A673 (cell line): ENCODE results near the gene INTS12. TPM values are rescaled to one million over a fixed set of nuclear protein-coding genes. Genes with fewer than 3 reads are reported as not detected.

ENCODE experiments used
- BruUV-seq: library from RNA; stranded (reverse); fragments of 400-500 nt; replicated peaks from 2 replicates; lab custom pipeline; 2021; lab: Mats Ljungman, UMichigan
- CTCF ChIA-PET: fragments of 300-600 bp; sonication (Branson Sonifier 250); formaldehyde crosslinking; loops from one replicate; lab custom pipeline; 2022; ENCODE audit warnings: antibody characterized with exemption; lab: Charles Lee
- POLR2A ChIA-PET: fragments of 300-600 bp; sonication (Branson Sonifier 250); formaldehyde crosslinking; loops from one replicate; lab custom pipeline; 2022; ENCODE audit warnings: antibody characterized with exemption; ENCODE audit not compliant: low non-redundant PET; lab: Charles Lee
- DNase-seq: peaks from one replicate; pipeline ENCODE4 v3.0.0-alpha.2; 2015; ENCODE audit warnings: low spot score
- H3K27ac ChIP-seq: fragments of 200-600 bp; sonication (generic); 2 replicates; pipeline ENCODE4 v1.5.1; 2016; ENCODE audit warnings: mixed run types, low read depth, mild to moderate bottlenecking, mixed read lengths, antibody characterized with exemption, low read length; ENCODE audit not compliant: poor library complexity, severe bottlenecking
- H3K27me3 ChIP-seq: fragments of 200-600 bp; sonication (generic); replicated peaks from 2 replicates; pipeline ENCODE4 v1.6.1; 2017; ENCODE audit warnings: mixed run types, low read depth, mild to moderate bottlenecking, mixed read lengths, antibody characterized with exemption, low read length; ENCODE audit not compliant: insufficient read depth, poor library complexity
- H3K36me3 ChIP-seq: fragments of 200-600 bp; sonication (generic); 2 replicates; pipeline ENCODE4 v1.6.1; 2016; ENCODE audit warnings: mixed run types, mild to moderate bottlenecking, mixed read lengths, antibody characterized with exemption, low read length; ENCODE audit not compliant: insufficient read depth, poor library complexity, severe bottlenecking
- H3K4me1 ChIP-seq: fragments of 200-600 bp; sonication (generic); 2 replicates; pipeline ENCODE4 v1.6.1; 2017; ENCODE audit warnings: mixed run types, mild to moderate bottlenecking, mixed read lengths, antibody characterized with exemption, low read length; ENCODE audit not compliant: insufficient read depth, poor library complexity, severe bottlenecking
- H3K4me3 ChIP-seq: fragments of 200-600 bp; sonication (generic); 2 replicates; pipeline ENCODE4 v1.5.1; 2016; ENCODE audit warnings: low read depth, mixed run types, mild to moderate bottlenecking, mixed read lengths, low read length; ENCODE audit not compliant: poor library complexity, severe bottlenecking
- H3K9me3 ChIP-seq: fragments of 200-600 bp; sonication (generic); 2 replicates; pipeline ENCODE4 v1.6.1; 2016; ENCODE audit warnings: mixed run types, low read depth, mild to moderate bottlenecking, mixed read lengths, antibody characterized with exemption, low read length; ENCODE audit not compliant: poor library complexity, severe bottlenecking
- EZH2 ChIP-seq: fragments of 200-600 bp; sonication (generic); IDR thresholded peaks from 2 replicates; pipeline ENCODE4 v1.6.1; 2017; ENCODE audit warnings: borderline replicate concordance, low read depth, mild to moderate bottlenecking, mixed read lengths, antibody characterized with exemption, low read length; ENCODE audit not compliant: poor library complexity, severe bottlenecking
- intact Hi-C: fragments of 100-400 bp; cut with micrococcal nuclease; formaldehyde crosslinking; loops from one replicate; pipeline ENCODE4 v1.10.0; 2022; ENCODE audit not compliant: unreplicated experiment
- total RNA-seq: library from RNA; stranded (reverse); gene quantifications from 2 replicates; pipeline ENCODE4 v1.2.3, GENCODE V29; 2021
- TF ChIP-seq, protein P1 (sequence below): fragments of 300-800, 200-600 bp; sonication (generic); conservative IDR thresholded peaks from 2 replicates; pipeline ENCODE4 v1.5.1; 2017; ENCODE audit warnings: low read depth, mild to moderate bottlenecking, antibody characterized with exemption, low read length, moderate library complexity, mixed read lengths

Gene INTS12
- total RNA-seq, 1 experiment from 2014 or later, result 28.3 TPM

DNA sequence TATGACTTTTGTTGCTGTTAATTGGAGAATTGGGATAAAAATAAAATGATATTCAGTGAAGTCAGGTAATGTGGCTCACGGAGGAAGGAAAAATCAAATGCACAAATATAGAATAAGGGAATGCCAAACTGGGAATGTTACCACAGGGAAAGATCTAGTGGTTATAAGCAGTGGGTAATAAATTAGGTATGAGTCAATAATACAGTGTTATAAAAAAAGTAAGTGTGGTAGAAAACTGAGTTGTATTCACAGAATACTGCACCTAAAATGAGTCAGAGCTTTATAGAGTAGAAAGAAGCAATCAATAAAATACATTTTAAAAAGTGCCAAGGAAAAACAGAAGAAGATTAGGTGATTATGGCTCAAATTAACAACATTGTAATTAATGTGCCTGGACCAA lies 34.5 kb downstream of the INTS12 start:
- CTCF ChIA-PET, result no interaction called here
- H3K9me3 ChIP-seq, result no peaks in the 10 kb centered on the region
- H3K4me1 ChIP-seq, result no peaks in the 10 kb centered on the region
- H3K27me3 ChIP-seq, result no peaks in the 10 kb centered on the region
- POLR2A ChIA-PET, result no interaction called here
- H3K36me3 ChIP-seq, result no peaks in the 10 kb centered on the region
- no TSS peak for BruUV-seq
- H3K4me3 ChIP-seq, result no peak overlapping the region
- DNase-seq, result no peak
- intact Hi-C loops, result no loop called here
- no peak overlapping the region for H3K27ac ChIP-seq
- no peak for TF ChIP-seq EZH2
- TF ChIP-seq, protein P1, sequence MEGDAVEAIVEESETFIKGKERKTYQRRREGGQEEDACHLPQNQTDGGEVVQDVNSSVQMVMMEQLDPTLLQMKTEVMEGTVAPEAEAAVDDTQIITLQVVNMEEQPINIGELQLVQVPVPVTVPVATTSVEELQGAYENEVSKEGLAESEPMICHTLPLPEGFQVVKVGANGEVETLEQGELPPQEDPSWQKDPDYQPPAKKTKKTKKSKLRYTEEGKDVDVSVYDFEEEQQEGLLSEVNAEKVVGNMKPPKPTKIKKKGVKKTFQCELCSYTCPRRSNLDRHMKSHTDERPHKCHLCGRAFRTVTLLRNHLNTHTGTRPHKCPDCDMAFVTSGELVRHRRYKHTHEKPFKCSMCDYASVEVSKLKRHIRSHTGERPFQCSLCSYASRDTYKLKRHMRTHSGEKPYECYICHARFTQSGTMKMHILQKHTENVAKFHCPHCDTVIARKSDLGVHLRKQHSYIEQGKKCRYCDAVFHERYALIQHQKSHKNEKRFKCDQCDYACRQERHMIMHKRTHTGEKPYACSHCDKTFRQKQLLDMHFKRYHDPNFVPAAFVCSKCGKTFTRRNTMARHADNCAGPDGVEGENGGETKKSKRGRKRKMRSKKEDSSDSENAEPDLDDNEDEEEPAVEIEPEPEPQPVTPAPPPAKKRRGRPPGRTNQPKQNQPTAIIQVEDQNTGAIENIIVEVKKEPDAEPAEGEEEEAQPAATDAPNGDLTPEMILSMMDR, result no peak

DNA sequence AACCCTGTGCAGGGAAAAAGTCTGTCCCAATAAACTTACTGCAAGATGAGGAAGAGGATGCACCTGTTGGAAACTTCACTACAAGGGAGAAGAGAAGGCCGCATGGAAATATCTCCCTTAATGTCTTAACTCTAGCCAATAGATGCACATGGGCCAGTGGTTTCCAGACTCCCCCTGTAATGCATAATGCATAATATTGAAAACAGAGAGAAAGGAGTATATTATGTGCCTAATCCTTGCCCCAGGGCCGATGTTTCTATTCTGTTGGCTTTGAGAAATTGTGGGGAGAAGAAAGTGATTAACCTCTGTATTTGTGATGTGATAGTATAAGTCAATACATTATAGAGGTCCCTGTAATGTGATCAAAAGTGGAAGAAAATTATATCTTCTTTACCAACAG lies 37.2 kb downstream of the INTS12 start:
- Histone ChIP-seq H3K36me3 (no peaks in the 10 kb centered on the region), H3K27me3 (no peaks in the 10 kb centered on the region), H3K4me3 (no peak overlapping the region), H3K4me1 (no peaks in the 10 kb centered on the region), H3K9me3 (no peaks in the 10 kb centered on the region), H3K27ac (no peak overlapping the region)
- no TSS peak for BruUV-seq
- DNase-seq, result no peak
- ChIA-PET CTCF (no interaction called here), POLR2A (no interaction called here)
- TF ChIP-seq EZH2, result no peak
- TF ChIP-seq, protein P1, result no peak
- intact Hi-C loops, result no loop called here

DNA sequence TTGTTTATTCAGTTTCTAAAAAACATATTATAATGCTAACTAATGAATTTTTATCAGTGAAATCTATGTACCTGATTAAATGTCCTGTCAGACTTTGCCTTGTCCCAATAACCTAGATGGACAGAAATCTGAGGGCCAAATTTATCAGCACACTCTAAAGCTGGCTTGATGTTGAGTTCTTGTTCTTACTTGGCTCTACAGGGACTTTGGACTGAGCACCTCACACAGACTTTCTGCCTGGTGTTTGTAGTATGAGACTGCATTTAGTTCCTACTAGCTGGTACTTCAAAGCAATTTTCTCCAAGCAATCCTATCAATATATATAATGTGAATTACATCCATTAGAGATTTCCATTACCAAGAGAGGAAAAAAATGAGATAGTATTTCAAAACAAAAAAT lies 37.8 kb downstream of the INTS12 start:
- H3K27me3 ChIP-seq, result no peaks in the 10 kb centered on the region
- CTCF ChIA-PET, result no interaction called here

More for the DNA sequence above, 37.8 kb downstream of the INTS12 start:
- TF ChIP-seq EZH2, result no peak
- TF ChIP-seq, protein P1, result no peak
- Histone ChIP-seq H3K9me3 (no peaks in the 10 kb centered on the region), H3K27ac (no peak overlapping the region), H3K4me3 (no peak overlapping the region), H3K36me3 (no peaks in the 10 kb centered on the region), H3K4me1 (no peaks in the 10 kb centered on the region)
- intact Hi-C loops, result no loop called here
- POLR2A ChIA-PET, result no interaction called here
- no peak for DNase-seq
- BruUV-seq, result no TSS peak
